HEK293 (cell line): Measurements from ENCODE around the gene PCBP3.

Experiments used
- ATF2 ChIP-seq: fragments of 450-650 bp; formaldehyde crosslinking; IDR thresholded peaks from 2 replicates; pipeline ENCODE4 v1.5.1; 2016; ENCODE audit warnings: missing biosample characterization, missing genetic modification characterization, low read depth
- CTCF ChIP-seq: fragments of 450-650 bp; formaldehyde crosslinking; IDR thresholded peaks from 2 replicates; pipeline ENCODE4 v1.5.1; 2016; ENCODE audit warnings: missing biosample characterization, missing genetic modification characterization
- KLF16 ChIP-seq: fragments of 450-650 bp; formaldehyde crosslinking; IDR thresholded peaks from 2 replicates; pipeline ENCODE4 v1.5.1; 2017; ENCODE audit warnings: missing biosample characterization, missing genetic modification characterization
- PATZ1 ChIP-seq: fragments of 450-650 bp; formaldehyde crosslinking; IDR thresholded peaks from 2 replicates; pipeline ENCODE4 v1.5.1; 2016; ENCODE audit warnings: missing biosample characterization, missing genetic modification characterization
- SCRT1 ChIP-seq: fragments of 450-650 bp; formaldehyde crosslinking; IDR thresholded peaks from 2 replicates; pipeline ENCODE4 v1.5.1; 2016; ENCODE audit warnings: missing biosample characterization, missing genetic modification characterization, borderline replicate concordance
- ZFP41 ChIP-seq: fragments of 450-650 bp; formaldehyde crosslinking; IDR thresholded peaks from 2 replicates; pipeline ENCODE4 v1.5.1; 2016; ENCODE audit warnings: missing biosample characterization, missing genetic modification characterization, borderline replicate concordance
- ZNF335 ChIP-seq: fragments of 450-650 bp; formaldehyde crosslinking; conservative IDR thresholded peaks from 2 replicates; pipeline ENCODE4 v1.5.1; 2016; ENCODE audit warnings: missing biosample characterization, missing genetic modification characterization
- ZNF426 ChIP-seq: fragments of 450-650 bp; formaldehyde crosslinking; IDR thresholded peaks from 2 replicates; pipeline ENCODE4 v1.5.1; 2017; ENCODE audit warnings: missing biosample characterization, missing genetic modification characterization, mild to moderate bottlenecking, inconsistent platforms, moderate library complexity
- ZNF530 ChIP-seq: fragments of 450-650 bp; formaldehyde crosslinking; IDR thresholded peaks from 2 replicates; pipeline ENCODE4 v1.5.1; 2016; ENCODE audit warnings: low read depth, missing biosample characterization, missing genetic modification characterization
- ZNF596 ChIP-seq: fragments of 450-650 bp; IDR thresholded peaks from 2 replicates; pipeline ENCODE4 v1.5.0; 2018; ENCODE audit warnings: missing biosample characterization, mild to moderate bottlenecking, missing genetic modification characterization, moderate library complexity
- ZNF600 ChIP-seq: fragments of 450-650 bp; formaldehyde crosslinking; IDR thresholded peaks from 2 replicates; pipeline ENCODE4 v1.5.1; 2016; ENCODE audit warnings: missing biosample characterization, missing genetic modification characterization
- ZNF704 ChIP-seq: fragments of 450-650 bp; formaldehyde crosslinking; IDR thresholded peaks from 2 replicates; pipeline ENCODE4 v1.5.1; 2016; ENCODE audit warnings: missing biosample characterization, missing genetic modification characterization

- TF ChIP-seq ZNF596 (tag by site-specific recombination): no peak
- TF ChIP-seq CTCF (tag by site-specific recombination): no peak
- TF ChIP-seq SCRT1 (tag by site-specific recombination): no peak
- no peak for TF ChIP-seq ZNF600
- TF ChIP-seq ZNF704: no peak
- no peak for TF ChIP-seq ATF2 (tag by site-specific recombination)
- no peak for TF ChIP-seq ZFP41 (tag by site-specific recombination)
- no peak for TF ChIP-seq PATZ1 (tag by site-specific recombination)
- no peak for TF ChIP-seq ZNF335 (tag by site-specific recombination)
- no peak for TF ChIP-seq ZNF530 (tag by site-specific recombination)
- TF ChIP-seq ZNF426: no peak
- no peak for TF ChIP-seq KLF16 (tag by site-specific recombination)
Measured at GRCh38 chr21:45763506-45763905, 120.0 kb downstream of the PCBP3 start.
